HL-60/S4 (cell line): ENCODE data around the gene MOG.
"Not testable (repeated sequence)": the region's sequence is repeated elsewhere in the genome, so short reads cannot be mapped to it uniquely, and the experiment has no call there.

Source experiments
- in situ Hi-C: fragments of 300-500 bp; cut with MboI; formaldehyde crosslinking; loops from 2 replicates; pipeline ENCODE4 v1.14.3; 2022; ENCODE audit warnings: low sequenced_read_pairs

MOG gene

DNA sequence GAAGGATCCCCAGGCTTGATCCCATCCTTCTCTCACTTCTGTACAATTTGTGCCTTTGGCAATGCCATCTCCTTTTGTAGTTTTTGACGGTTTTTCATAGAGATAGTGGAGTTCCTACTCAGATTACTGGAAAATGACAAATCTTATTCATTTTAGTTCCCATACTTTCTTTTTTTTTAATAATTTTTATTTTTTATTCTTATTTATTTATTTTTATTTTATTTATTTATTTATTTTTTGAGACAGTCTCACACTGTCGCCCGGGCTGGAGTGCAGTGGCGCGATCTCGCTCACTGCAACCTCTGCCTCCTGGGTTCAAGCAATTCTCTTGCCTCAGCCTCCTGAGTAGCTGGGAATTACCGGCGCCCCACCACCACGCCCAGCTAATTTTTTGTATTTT, 19.6 kb upstream of the MOG start:
- in situ Hi-C loops: no loop called here

DNA sequence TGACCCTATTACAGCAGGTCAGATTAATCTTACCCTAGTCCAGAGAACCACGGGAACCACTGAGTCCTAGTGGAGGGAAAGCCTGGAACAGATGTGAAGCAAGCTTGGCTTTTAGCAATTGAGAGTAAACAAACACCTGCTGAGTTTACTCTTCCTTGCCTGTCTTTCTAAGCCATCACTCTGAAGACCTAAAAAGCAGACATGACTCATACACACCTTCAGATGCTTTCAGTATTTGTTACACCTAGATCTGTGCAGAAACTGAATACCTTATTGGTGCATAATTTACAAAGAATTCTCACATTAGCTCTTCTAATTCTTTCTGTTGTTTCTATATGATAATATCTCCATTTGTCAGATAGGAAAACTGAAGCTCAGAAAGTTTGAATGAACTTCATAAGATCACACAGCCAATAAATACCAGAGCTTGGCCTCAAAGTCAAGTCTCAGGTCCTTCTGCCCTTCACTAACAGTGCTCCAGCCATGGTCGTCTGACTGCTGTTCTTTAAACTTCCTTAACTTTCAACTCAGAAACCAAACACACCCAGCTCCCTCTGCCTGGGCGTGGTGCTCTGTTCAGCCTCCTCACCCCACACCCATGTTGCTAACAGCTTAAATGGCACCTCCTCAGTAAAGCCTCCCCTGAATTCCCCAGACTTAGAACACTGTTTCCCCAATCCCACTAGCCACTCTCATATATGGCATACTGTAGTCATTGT, 15.3 kb upstream of the MOG start:
- in situ Hi-C loops: no loop called here

DNA sequence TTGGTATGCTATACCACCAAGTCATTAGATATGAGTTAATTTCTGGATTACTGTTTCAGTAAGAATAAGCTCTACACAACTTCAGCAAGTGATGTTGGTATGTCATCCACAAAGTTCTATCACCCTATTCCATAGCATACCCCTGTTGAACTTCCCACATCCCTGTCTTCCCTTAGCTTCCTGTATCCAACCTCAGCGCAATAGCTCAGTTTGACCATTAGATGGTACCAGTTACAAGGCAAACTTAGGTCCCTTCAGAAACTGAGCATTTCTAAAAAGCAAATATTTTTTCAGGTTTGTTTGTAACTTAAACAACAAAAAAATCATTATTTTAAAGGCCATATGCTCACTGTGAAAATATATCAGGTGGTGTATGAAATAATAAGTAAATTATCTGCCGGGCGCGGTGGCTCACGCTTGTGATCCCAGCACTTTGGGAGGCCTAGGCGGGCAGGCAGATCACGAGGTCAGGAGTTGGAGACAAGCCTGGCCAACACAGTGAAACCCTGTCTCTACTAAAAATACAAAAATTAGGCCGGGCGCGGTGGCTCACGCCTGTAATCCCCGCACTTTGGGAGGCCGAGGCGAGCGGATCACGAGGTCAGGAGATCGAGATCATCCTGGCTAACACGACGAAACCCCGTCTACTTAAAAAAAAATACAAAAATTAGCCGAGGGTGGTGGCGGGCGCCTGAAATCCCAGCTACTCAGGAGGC, 8.8 kb upstream of the MOG start:
- in situ Hi-C loops: no loop called here

DNA sequence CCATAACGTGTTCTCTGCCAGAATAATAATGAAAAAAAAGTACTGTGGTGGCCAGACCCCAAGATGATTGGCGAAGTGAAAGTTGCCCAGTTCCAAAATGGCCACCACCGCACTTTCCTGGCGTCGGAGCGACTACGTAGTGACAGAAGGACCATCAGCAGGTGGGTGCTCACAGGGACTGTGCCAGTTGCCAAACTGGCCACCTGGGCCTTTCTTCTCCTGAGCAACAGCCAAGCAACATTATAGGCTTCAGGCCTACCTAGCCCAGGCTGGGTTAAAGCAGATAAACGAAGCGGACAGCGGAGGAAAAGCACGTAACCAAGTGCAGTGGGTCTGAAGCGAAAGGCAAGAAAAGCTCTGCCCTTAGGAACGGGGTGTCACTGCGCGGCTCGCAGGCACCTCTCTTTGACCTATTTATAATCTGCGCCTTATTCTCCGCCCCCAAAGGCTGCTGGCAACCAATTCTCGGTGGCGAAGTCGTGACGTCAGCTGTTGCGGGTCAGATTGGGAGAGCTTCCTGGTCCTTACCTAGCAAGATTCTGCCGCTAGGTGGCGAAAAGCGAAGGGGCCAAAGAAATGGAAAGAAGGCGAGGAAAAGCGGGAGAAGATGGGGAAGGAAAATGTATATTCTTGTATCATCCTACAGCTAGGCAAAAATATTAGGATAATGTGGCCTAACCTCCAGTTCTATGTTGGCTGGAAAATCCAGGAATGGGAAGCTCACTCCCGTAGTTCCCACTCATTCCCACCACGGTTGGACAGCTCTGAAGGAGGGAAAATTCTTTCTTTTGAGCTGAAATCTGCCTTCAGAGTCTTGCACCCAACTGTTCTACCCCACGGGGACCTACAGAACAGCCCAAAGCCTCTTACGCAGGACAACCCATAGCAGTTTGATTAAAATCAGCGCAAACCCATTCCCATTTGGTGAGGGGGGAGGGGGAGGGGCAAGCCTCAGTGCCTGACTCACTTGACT, 6.9 kb upstream of the MOG start:
- in situ Hi-C loops: no loop called here

DNA sequence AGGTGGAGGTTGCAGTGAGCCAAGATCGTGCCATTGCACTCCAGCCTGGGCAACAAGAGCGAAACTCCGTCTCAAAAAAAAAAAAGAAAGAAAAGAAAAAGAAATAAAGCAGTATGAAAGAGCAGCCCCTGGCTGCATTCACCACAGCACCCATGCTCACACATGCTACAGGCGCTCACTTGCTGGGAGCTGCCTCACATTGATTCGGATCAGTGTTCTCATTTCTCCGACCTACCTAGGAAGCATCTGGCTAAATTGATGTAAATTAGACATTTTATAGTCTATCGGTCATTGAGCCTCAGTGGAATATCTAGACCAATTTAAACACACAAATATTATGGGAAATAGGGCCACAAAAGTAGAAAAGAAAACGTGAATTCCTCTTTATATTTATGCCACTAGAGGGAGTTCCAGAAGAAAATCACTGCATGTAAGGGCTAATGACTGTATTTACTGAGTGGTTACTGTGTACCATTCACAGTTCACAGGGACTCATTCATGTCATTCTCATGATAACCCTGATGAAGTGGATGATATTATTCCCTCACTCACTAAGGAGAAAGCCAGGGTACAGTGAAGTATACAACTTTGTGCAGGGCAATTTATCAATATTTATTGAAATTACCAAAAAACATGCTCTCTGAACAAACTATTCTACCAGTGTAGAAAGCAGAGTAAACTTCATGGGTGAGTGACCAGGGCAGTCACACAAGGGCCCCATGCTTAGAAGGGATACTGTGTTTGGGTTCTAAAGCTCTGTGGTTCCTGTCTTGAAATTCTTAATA, 5.3 kb upstream of the MOG start:
- in situ Hi-C loops: no loop called here

DNA sequence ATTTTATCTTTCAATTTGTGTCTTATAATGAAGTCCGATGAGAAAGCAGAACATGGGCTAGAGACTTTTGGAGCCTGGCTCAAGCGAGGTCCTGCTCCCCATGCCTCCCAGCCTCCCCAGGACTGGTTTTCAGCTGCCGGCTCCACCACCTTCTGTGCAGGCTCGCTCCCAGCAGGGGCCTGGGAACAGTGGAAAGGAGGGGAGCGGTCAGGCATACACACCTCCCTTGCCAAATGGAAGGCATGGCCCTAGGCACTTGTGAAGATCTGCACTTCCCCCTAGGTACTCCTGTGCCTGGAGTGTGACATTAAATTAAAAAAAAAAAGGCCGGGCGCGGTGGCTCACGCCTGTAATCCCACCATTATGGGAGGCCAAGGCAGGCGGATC, 4.7 kb upstream of the MOG start:
- in situ Hi-C loops: no loop called here

DNA sequence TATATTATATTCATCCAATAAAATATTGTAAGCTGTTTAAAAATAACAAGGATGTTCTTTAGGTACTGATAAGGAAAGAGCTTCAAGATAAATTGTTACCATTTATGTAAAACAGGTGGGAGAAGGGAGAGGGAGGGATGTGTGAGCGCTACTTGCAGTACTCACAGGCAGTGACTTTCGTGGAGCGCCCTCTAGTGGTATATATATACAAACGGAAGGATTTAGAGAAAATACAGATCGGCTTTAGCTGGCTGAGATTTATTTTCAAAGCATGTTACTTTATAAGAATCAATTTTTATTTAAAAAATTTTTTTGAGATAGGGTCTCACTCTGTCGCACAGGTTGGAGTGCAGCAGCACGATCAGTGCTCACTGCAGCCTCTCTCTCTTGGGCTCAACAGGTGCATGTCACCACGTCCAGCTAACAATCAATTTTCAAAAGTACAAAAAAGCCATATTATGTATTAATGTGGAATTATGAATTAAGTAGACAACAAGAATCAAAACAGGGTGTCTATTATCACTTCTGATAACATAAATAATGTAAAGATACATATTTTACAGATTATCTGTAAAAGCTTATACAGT, 3.3 kb upstream of the MOG start:
- in situ Hi-C loops: no loop called here

DNA sequence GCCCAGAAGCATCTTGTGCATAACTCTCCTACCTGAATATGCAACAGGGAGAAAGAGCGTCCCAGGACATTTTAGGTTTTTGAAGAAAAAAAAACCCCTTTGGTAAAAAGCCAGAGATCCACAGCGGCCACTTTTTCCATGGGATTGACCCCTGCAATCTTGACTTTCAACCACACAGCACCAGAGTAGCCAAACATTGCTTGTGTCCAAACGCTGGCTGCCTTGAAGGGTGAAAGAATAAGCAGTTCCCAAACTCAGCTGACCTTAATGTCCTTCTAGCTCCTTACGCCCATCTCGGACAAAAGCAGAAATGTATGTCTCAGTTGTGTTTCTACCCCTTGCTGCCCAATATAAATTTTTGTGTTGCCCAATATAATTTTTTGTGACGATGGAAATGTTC, 1.2 kb upstream of the MOG start:
- in situ Hi-C loops: no loop called here

DNA sequence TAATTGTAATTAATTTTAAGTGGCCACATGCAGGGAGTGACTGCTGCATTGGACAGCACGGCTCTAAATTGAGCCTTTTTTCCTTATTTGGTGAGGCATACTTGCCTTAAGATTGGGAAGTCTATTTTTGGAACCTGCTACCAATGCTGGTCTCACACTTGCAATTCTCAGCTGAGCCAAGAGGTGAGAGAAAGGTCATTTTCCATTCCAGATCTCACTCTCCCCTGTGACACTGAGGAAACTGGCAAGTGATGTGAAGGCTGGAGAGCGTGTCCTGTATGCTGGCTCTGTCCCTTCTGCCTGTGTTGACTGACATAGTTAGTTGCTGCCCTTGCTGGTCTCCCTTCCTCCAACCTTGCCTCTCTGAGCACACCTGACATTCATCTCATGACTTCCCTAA, 735 bp upstream of the MOG start:
- in situ Hi-C loops: no loop called here

DNA sequence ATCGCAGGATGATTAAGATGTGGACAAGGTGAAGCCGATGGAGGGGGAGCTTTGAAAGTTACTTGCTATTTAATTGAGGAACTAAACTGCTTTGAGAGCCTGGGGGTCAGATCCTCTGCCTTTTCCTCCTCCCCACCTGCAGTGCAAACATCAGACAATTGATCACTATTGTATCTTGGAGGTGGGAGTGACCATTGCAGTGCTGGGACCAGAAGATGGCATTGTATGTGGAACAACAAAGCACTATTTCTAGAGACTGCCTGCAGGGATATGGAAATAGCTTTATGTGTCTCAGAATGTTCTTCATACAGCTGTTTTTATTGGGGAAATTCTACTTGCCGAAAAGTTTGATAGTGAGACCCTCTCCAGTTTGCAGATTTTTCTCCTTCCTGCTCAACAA, 4.2 kb downstream of the MOG start:
- in situ Hi-C loops: no loop called here

DNA sequence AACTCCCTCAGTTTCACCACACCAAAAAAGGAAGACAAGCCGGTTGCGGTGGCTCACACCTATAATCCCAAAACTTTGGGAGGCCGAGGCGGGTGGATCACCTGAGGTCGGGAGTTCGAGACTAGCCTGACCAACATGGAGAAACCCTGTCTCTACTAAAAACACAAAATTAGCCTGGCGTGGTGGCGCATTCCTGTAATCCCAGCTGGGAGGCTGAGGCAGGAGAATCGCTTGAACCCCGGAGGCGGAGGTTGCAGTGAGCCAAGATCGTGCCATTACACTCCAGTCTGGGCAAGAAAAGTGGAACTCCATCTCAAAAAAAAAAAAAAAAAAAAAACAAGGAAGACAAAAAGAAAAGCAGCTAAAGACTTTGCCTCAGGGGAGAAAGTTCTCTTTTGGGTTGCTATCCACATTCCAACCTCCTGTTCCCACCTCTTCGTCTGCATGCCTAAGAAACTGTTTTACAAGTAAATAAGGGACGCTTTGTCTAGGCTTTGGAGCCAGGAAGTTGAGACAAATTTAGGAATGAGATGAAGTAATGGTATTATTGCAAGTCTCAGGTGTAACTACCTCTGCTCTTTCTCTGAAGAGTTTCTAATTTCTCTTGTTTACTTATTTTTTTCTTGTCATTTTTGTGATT, 4.7 kb downstream of the MOG start:
- in situ Hi-C loops: not testable (repeated sequence)

DNA sequence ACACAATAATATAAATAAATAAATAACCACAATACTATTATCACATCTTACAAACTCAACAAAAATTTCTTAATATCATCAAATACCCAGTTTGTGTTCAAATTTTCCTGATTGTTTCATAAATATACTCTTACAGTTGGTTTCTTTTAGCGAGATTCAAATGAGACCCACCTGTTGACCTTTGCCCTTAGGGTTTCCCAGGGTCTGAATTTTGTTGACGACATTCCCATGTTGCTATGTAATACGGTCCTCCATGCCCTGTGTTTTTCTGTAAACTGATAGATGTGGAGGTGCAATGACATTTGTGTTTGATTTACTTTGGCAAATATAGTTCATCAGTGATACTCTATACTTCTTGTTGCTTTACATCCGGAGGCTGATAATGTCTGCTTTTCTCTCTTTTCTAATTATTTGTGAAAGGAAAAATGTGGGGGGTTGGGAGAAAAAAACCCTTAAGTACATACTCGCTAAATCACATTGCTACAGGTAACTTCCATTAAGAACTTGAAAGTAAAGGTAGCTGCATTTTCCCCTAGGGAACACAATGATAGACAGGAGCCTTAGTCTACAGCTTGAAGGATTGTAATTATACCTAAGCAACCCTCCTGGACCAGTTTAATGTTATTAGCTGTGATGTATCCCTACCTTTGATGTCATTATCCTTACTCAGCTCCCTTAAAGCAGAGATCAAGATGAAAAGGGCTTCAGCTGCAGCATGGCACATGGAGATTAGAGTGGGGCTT, 6.6 kb downstream of the MOG start:
- in situ Hi-C loops: no loop called here

DNA sequence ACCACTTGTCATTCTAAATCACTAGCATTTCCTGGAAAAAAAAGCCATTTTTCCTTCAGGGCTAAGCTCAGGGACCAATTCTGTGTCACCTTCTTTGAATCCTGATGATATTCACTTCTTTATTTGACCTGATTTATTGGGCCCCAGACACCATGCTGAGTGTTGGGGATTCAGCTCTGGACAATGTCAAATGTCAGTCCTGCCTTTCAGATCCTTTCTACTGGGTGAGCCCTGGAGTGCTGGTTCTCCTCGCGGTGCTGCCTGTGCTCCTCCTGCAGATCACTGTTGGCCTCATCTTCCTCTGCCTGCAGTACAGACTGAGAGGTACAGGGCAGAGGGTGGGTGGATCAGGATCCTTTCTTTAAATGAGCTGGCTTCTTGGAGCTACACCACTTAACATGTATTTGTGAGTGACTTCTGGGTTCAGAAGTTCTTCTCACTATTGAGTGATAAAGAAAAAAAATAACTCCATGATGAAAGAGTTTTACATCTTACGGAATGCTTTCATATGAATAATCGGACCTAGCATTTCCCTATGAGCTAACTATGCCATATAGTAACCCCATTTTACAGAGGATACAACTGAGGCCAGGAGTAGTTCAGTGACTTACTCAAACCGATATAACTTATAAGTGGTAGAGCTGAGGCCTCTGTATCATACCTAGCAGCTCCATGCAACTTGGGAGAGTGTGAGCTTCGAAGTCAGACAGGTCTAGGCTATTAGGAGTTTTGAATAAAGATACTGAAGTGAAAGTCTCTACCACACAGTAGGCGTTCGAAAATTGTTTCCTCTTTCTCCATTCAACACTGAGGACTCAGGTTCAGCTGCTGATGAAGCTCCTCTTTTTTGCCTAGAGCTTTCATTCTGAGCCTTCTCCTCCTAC, 9.3 kb downstream of the MOG start:
- in situ Hi-C loops: no loop called here

DNA sequence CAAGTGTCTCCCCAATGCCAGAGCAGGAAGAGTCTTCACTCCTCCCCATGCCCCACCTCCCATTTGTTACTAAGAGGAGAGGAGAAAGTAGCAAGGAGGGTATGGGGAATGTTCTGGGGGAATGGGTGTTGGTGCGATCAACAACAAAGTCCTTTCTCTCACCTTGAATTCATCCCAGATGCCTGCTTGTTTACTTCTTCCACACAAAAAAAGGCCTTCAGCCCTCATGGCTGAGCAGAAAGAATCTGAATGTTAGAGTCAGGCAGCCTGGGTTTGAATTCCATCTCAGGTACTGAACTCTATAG, 9.9 kb downstream of the MOG start:
- in situ Hi-C loops: no loop called here

DNA sequence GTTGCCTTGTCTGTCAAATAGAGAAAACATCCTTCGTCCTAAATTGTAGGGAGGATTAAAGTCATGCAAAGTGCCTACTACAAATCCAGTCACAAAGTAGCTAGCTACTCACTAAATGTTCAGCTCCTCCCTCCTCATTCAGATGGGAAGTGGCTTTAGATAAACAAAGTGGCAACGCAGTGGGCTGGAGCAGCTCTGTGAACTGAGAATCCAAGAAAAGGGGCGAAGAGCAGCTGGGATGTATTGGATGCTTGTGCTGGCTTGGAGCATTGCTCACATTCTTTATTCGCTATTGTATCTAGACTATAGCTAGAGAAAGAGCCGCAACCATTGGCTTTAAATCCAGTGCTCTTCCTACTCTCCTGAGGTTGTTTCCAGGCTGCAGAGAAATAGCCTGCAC, 10.3 kb downstream of the MOG start:
- in situ Hi-C loops: no loop called here

DNA sequence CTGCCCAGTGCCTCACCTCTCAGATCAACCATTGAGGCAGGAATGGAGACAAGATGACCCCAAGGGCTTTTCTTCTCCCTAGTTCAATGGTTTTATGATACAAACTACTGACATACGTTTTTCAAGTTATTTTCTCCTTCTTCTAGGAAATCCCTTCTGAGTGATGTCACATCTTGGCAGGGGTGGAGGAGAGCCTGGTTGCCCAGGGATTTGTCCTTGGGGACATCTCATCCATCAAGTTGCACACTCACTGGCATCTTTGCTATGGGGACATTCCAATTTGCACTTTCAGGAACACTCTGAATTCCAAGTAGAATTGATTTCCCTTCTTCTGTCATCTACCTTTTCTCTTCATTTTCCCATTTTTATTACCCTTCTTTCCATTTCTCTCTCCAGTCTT, 14.1 kb downstream of the MOG start:
- in situ Hi-C loops: no loop called here

DNA sequence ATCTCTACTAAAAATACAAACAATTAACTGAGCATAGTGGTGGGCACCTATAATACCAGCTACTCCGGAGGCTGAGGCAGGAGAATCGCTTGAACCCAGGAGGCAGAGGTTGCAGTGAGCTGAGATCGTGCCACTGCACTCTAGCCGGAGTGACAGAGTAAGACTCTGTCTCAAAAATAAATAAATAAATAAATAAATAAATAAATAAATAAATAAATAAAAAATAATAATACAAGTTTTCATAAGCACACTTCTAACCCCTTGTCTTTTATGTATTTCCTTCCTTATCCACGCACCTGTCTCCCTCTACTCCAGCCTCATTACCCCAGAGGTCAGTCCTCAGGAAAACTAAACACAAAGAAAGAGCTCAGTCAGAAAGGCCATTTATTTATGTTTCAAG, 15.2 kb downstream of the MOG start:
- in situ Hi-C loops: not testable (repeated sequence)

DNA sequence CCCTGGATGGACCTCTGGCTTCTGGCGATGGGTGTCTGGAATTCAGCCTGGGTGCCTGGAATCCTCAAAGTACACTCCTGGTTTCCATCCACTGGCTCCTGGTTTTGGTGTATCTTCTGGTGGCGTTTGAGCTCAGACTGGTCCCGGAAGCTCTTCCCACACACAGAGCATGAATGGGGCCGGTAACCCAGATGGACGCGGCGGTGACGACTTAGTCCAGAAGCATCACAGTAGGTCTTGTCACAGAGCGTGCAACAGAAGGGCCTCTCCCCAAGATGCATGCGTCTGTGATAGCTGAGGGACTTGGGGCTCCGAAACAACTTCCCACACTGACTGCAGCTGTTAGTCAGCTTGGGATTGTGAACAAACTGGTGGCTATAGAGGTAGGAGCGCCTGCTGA, 16.3 kb downstream of the MOG start:
- in situ Hi-C loops: no loop called here

DNA sequence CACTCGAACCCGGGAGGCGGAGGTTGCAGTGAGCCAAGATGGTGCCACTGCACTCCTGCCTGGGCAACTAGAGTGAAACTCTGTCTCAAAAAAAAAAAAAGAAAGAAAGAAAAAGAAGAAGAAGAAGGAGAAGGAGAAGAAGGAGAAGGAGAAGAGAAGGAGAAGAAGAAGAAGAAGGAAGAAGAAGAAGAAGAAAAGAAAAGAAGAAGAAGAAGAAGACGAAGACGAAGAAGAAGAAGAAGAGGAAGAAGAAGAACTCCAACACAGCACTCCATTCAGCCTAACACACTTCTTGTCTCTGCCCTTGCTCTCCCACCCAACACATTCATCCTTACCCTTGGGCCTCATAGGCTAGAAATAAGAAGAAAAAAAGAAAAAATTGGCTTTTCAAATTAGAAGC, 17.1 kb downstream of the MOG start:
- in situ Hi-C loops: no loop called here
